Hematopoietic multipotent progenitor cell treated with erythropoietin and hydrocortisone succinate and interleukin-3 and kit ligand, for 15 days (in vitro differentiated cells): ENCODE results near the gene DIP2C.

Source experiments
- DNase-seq: peaks from one replicate; pipeline ENCODE4 v3.0.0-alpha.2; 2015; ENCODE audit warnings: low spot score

The DIP2C gene

GRCh38 chr10:554182-554848, 135.2 kb downstream of the DIP2C start:
- no peak for DNase-seq

- no peak for DNase-seq
Measured at GRCh38 chr10:553233-553632, 136.2 kb downstream of the DIP2C start.

GRCh38 chr10:552679-553078, 136.8 kb downstream of the DIP2C start:
- no peak for DNase-seq

GRCh38 chr10:551373-552252, 137.9 kb downstream of the DIP2C start:
- DNase-seq, result no peak

GRCh38 chr10:550665-551372, 138.6 kb downstream of the DIP2C start:
- DNase-seq, result no peak

GRCh38 chr10:549391-549790, 140.1 kb downstream of the DIP2C start:
- no peak for DNase-seq

GRCh38 chr10:548238-548901, 141.1 kb downstream of the DIP2C start:
- DNase-seq, result no peak

- no peak for DNase-seq
Measured at GRCh38 chr10:547591-548081, 141.8 kb downstream of the DIP2C start.

GRCh38 chr10:546971-547590, 142.4 kb downstream of the DIP2C start:
- no peak for DNase-seq

- no peak for DNase-seq
Measured at GRCh38 chr10:546451-546850, 143.0 kb downstream of the DIP2C start.

GRCh38 chr10:543862-544822, 145.3 kb downstream of the DIP2C start:
- DNase-seq, result no peak

GRCh38 chr10:543131-543530, 146.3 kb downstream of the DIP2C start:
- no peak for DNase-seq

GRCh38 chr10:541750-542371, 147.6 kb downstream of the DIP2C start:
- no peak for DNase-seq

GRCh38 chr10:541041-541440, 148.4 kb downstream of the DIP2C start:
- DNase-seq, result no peak

GRCh38 chr10:538895-539294, 150.6 kb downstream of the DIP2C start:
- DNase-seq, result no peak

GRCh38 chr10:536935-537334, 152.5 kb downstream of the DIP2C start:
- no peak for DNase-seq

GRCh38 chr10:536371-536925, 153.0 kb downstream of the DIP2C start:
- DNase-seq, result no peak

- no peak for DNase-seq
Measured at GRCh38 chr10:535952-536351, 153.5 kb downstream of the DIP2C start.

GRCh38 chr10:535051-535450, 154.4 kb downstream of the DIP2C start:
- DNase-seq, result no peak
